CD4-positive, alpha-beta T cell treated with Interleukin-21 for 1 hour (primary cell): ENCODE measurements around the gene TENM3.

Experiments
- DNase-seq: peaks from one replicate; pipeline ENCODE4 v3.0.0-alpha.2; 2020

The TENM3 gene

DNA sequence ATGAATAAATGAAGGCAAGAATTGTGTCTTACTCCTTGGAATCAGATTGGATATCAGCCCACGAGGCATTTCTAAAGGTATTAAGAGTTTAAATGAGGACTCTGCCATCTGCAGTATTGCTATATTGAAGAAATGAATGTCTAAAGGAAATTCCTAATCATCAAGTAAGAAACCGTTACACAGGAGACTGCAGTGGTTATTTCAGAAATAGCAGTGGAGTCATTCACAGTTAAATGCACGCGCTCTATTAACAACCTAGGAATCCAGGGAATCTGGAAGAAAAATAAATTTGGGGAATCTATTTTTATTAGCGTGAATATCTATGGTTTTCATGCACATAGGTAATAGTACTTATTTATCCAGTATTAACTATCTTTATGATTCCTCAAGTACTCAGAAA, 334.2 kb downstream of the TENM3 start:
- DNase-seq = no peak

DNA sequence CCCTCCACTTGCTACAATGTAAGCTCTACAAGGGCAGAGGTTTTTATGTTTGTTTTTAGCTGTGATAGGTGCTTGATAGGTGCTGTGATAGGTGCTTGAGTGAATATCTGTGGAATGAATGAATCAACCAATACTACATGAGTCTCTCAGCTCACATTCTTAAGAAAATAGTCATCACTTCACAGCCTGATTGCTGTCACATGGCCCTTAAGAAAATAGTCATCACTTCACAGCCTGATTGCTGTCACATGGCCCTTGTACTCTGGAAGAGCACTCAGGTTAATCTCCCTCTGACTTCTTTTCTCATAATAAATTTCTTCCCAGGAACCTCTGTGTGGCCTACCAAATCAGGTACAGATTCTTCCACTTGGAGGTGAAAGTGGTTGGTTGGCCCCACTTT, 335.2 kb downstream of the TENM3 start:
- no peak for DNase-seq

DNA sequence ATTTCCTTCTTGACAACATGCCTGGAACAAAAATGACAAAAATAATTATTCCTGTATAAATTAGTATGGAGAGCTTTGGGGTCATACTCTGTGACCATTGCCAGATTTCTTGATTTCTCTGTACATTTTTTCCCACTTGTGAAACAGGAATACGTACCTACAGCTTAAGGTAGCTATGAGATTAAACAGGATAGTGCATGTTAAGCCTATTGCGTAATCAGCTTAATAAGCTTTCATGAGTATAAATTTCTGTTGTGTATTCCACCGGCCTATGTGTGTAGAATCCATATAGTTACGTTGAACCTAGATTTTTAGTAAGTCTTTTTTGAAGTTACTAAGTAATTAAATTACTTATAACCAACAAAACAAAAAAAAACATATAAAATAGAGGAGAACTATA, 339.0 kb downstream of the TENM3 start:
- no peak for DNase-seq

DNA sequence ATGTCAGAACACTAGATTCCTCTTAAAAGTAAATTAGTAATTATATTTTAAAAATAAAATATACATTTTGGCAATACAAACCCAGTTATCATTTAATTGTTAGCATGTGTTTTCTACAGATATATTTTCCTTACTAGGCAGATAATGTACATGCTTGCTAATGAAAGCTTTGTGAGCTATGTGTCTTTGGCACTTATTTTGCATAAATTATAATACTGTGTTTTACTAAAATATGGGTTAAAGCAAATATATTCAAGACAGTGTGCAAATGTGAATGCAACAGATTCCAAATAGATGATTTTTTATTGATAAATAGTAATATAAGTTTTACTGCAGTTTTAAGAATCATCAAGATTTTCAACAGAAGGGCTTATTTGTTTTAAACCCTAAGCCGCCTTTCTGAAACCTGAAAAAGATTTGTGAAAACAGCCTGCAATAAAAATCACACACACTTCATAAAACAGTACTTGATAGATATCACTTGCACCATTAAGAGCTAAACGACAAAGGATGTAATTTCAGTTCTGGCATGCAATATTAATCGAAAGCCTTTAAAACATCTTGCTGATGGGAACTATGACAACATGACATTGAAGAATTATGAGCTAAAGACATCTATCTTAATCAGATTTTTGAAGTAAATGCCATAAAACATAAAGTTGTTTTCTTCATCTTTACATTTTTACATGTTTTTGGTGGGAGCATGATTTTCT, 340.7 kb downstream of the TENM3 start:
- no peak for DNase-seq

DNA sequence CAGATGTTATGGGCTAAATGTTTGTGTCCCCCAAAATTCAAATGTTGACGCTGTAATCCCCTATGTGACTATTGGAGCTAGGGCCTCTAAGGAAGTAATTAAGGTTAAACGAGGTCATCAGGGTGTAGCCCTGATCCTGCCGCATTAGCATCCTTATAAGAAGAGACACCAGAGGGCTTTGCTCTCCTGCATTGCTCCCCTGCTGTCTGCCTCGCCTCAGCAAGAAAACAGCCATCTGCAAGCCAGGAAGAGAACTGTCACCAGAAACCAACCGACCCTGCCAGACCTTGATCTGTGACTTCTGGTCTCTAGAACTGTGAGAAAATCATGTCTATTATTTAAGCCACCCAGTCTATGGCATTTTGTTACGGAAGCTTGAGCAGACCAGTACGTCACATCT, 342.1 kb downstream of the TENM3 start:
- no peak for DNase-seq

DNA sequence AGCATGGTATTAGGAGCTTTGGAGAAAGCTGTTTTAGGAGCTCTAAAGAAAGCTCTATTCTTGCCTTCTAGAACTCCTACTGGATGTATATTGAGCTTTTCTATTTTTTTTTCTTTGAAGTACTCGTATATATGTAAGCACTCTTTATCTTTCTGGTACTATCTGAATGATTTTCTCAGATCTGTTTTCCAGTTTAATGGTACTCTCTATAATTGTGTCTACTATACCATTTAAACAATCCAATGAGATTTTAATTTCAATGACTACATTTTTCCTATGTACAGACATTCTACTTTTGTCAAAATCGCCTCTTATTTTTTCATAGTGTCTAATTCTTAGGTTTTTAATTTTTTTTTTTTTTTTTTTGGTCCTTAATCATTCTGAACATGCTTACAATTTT, 345.9 kb downstream of the TENM3 start:
- no peak for DNase-seq

DNA sequence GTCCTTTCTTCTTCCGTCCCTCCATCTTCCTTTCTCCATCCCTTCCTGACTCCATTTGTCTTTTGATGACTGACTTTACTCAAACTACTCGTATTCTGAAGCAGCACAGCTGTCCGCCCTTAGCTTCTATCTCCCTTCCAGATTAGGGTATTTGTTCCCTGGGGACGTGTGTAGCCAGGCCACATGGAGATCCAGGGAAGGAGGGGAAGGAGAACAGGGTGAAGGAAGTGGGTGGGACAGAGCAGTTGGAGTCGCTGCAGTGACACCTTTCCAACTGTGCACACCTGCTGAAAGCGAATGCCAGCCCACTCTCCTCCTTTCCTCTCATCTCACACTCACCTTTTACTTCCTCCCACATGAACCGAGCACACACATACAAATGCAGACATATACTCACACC, 350.2 kb downstream of the TENM3 start:
- no peak for DNase-seq

DNA sequence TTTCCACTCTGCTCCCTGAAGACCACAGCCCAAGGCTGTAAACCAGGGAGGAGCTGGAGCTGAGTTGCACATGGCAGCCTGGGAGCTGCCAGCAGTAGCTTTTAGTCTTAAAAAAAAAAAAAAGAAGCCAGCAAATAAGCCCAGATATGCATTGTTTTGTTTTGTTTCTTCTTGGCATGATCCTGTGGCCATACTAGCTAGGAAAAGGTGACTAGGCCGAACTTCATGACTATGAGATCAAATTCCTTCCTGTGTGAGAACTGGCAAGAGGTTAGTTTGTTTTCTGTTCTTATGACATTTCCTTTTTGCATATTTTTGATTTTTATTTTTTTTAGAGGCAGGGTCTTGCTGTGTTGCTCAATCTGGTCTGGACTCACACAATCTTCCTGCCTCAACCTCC, 350.7 kb downstream of the TENM3 start:
- DNase-seq = no peak

DNA sequence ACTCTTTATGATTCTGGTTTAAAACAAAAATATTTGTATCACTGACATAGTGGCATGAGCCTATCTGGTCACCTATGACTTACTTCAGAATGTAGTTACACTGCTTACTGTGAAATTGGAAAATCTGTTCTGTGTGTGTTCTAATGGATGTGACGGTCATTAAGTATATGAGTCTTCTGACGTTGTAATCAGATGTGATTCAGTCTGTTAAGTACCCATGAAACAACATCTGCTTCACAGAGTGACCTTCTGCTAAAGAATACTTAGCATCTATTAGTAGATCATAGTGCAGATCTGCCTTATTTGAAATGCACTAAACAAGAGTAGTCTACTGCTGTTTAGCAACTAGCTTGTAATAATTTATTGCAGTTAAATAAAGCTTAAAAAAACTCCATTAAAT, 356.9 kb downstream of the TENM3 start:
- DNase-seq = no peak

DNA sequence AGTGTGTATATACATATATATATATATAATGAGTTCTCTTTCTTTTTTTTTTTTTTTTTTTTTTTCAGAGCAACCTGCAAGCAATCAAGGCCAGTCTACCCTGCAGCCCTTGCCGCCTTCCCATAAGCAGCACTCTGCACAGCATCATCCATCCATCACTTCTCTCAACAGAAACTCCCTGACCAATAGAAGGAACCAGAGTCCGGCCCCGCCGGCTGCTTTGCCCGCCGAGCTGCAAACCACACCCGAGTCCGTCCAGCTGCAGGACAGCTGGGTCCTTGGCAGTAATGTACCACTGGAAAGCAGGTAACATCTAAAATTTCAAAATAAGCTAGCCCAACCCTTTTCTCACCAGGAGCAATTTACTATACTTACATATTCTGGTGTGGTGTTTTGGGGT, 357.7 kb downstream of the TENM3 start:
- DNase-seq = no peak

DNA sequence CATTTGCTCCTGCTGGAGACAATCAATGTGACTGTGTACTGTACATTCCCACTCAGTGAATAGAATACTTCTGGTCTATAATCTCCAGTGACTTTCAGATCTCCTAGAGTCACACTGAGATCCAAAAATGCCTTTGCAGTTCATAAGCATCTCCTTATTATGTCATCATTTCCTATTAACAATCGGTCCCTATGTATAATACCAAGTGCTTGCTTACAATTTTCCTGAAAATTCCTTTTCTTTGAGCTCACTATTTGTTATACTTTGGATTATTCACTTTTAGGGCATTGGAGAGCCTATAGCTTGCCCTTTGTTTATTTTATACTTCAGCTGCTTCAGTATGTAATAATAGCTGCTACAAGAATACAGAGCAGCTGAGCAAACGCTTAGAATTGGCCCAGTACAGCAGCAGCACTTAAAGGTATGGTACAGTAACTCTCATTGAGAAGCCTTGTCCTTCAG, 361.0 kb downstream of the TENM3 start:
- no peak for DNase-seq

DNA sequence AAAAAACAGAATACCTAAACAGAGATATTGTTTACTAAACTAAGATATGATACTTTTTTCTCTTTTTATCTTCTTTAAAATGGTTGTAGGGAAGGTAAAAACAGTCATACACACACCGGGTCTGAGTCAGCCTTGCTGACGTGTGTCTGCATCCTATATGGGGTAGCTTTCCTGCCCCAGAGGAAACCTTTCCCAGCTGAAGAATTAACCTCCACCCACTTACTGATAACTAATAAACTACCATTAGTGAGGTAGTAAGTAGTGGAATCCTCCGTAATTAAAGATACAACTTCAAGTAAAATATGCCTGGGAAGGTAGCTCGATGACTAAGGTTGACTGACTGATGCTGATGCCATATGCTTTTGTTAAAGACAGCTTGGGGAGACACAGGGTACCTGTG, 361.8 kb downstream of the TENM3 start:
- no peak for DNase-seq

DNA sequence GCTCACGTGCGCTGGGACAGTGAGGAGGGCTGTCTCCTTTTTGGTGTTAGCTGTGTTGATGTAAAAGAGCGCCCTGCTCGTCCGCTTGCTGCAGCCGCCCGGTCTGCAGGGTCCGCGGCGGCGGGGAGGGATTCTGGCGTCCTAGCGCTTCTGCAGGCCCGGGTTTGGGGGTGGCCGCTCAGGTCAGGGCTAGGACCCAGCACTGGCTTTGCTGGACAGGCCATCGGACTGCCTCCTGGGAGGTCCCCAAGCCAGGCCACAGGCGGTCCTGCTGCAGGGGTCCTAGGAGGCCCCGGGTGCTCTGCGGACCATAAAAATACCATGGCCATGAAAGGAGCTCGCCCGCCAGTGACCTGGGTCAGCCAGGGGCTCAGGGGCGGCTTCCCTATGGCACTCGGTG, 365.3 kb downstream of the TENM3 start:
- no peak for DNase-seq

DNA sequence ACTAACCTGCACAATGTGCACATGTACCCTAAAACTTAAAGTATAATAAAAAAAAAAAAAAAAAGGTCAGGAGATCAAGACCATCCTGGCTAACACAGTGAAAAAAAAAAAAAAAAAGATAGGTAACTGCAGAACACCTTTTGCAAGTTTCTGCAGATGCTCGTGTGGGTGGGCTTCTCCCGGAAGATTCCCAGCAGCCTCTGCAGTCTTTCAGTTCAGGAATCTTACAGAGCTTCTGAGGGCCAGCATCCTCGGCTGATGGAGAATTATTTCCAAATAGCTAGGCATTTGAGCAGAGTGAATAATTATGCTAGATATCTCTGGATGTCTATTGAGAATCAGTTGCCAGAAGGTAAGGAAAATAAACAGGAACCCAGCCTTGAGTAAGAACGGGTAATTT, 373.3 kb downstream of the TENM3 start:
- no peak for DNase-seq

DNA sequence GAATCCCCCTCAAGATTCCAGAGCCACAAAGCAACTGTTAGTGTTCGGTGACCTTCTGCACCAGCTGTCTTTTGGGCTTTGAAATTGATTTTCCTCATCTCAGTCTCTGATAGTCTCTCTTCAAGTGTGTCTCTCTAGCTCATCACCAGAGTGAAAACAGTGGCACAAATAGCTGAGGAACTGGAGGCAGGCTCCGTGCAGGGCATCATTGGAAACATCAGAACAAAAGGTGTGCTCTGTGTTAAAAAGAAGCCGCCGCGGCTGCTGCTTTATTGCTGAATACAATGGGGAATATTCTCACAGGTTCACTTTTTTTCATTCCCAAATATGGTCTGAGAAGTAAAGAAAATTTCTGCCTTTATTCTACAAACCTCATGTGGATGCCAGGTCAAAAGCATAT, 376.5 kb downstream of the TENM3 start:
- DNase-seq = no peak

DNA sequence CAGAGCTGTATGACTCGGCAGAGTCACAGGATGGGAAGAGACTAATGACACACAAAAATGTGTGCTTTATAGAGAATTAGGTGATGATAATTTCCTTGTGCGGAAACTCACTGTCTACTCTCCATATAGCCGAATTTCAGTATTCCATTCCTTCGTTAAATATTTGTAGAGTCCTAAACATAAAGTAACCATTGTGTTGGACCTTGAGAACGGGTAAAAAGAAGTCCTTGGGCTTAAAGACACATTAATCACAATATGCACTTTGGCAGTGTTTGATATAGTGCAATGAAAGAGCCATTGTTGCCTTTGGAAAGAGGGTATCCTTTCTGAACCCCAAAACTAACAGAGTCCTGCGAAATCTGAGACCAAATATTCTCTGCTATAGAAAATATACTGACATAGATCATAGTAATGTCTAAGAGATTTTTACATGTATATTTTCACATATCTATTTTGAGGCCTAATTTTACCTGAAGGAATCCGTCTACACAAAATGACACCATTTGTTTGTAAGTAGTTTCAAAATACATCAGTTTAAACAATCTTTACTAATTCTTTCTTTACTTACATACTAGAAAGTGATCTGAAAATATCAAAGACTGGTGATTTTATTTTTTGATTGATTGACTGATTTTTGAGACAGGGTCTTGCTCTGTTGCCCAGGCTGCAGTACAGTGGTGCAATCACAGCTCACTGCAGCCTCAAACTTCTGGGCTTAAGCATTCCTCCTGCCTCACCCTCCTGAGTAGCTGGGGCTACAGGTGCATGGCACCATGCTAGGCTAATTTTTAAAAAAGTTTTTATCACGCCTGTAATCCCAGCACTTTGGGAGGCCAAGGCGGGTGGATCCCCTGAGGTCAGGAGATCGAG, 377.1 kb downstream of the TENM3 start:
- DNase-seq = no peak

DNA sequence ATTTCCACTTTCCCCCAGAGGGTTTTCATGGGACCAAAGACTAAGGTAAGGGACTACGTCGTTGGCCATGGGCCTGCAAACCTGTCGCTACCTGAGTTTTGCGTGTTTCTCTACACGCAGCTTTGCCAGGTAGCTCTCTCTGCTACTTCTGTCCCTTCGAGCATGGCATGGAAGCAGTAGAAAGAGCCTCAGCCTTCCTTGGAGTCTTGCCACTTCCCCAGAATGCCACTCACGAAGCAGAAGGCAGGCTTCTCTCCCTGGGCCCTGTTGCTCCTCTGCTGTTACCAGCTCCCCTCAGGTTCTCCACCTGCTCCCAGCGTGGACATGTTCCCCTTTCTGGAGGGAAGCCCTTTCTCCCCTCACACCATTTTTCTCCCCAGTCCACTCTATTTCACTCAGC, 381.1 kb downstream of the TENM3 start:
- no peak for DNase-seq

DNA sequence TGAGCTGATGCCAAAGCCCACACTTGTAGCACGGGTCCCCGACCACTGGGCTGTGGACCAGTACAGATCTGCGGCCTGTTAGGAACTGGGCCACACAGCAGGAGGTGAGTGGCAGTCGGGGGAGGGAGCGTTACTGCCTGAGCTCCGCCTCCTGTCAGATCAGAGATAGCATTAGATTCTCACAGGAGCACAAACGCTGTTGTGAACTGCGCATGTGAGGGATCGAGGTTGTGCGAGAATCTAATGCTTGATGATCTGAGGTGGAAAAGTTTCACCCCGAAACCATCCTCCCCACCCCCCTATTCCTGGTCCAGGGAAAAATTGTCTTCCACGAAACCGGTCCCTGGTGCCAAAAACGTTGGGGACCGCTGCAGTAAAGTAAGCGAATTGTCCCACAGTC, 382.0 kb downstream of the TENM3 start:
- DNase-seq = no peak

DNA sequence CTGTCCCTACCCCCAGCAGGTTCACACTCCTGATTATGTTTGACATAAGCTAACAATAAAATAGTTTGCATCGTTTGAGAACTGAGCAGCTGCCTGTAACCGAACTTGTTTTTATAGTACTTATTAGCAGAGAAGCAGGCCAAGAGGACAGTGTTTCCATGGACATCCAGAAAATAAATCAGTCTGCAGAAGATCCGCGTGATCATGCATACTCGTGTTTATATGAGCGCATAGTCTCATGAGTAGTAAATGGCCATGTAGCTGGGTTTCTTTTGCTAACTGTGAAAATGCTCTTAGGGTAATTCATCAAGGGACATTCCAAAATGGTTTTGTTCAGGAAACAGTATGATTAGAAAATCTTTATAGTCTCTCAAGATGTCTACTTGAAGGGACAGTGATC, 384.8 kb downstream of the TENM3 start:
- no peak for DNase-seq

DNA sequence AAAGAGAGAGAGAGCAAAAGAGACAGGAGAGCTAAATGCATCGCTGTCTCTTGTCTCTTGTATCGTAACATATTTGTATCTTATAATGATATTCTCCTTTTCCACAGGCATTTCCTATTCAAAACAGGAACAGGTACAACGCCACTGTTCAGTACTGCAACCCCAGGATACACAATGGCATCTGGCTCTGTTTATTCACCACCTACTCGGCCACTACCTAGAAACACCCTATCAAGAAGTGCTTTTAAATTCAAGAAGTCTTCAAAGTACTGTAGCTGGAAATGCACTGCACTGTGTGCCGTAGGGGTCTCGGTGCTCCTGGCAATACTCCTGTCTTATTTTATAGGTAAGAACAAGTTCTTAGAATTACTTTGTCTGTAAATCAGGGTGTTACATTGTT, 385.3 kb downstream of the TENM3 start:
- DNase-seq = no peak

DNA sequence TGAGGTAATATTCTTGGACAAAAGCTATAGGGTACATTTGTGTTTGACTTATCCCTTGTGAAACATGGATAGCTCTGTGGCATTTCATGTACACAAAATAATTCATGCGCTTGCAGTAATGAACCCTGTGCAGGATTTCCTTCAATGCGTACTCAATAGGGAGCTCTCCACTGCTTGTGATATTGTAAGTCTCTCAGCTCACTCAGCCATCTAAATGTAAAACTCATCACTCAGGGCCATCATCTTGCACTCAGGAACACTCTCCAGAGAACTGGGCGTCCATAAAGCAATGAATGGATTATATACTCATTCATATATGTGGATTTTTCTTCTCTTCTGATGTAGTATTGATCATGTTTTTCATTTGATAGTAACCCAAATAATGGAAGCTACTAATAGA, 385.9 kb downstream of the TENM3 start:
- no peak for DNase-seq

DNA sequence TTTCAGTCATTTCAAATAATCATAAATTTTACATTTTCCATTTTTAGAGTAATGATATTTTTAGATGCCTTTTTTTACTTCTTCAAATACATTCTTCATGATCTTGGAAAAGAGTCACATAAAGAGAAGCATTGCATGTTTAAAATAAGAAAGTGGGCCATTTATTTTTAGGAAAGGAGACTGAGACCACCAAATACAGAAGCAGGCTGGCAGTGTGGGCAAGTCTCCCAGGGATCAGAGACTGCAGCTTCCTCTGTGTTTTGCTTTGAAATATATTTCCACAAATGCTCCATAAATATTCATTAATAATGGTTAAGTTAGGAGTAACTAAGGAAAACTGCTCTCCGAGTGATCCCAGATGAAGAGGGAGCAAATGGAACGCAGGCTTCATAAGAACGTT, 397.3 kb downstream of the TENM3 start:
- DNase-seq = no peak

DNA sequence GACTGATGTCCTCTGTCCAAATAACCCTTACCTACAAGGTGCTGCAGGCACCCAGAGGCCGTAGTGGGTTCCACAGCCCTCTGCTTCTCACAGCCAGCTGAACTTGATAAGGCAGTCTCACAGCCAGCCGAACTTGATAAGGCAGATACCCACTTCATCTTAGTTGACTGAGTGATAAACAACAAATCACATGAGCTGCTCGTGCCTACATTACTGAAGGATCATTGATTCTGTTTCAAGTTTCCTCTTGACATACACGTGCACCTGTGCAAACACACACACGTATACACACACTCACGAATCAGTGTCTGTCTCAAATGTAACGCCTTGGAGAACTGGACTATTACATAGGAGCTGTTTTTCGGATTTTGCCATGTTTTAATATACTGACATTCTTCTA, 397.7 kb downstream of the TENM3 start:
- no peak for DNase-seq

DNA sequence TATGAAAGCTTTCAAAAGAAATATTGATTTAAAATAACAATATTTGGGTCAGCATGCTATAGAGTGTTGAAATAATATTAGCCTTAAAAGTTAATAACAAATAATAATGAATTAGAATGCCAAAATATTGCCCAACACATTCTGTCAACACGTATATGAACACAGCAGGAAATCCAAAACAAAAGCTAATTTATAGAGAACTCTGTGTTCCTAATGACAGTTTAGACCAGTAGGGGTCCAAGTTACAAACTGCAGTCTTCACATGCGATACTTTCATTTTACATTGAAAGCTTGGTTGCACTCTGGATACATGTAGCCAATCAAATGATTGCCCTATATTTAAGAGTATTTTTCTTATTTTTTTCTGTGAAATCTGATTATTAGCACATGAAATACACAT, 399.6 kb downstream of the TENM3 start:
- DNase-seq = no peak
